ENCODE results near the gene CYBA.

The CYBA gene

GRCh38 chr16:88596483-88596882 is 54.4 kb downstream of the CYBA start:
- DNase-seq (ENCODE audit: low spot score) (no peak), ATAC-seq (ENCODE audit: low read depth) (no peak)
- Histone ChIP-seq H3K27ac (ENCODE audit: poor library complexity, severe bottlenecking) (no peak overlapping the region), H3K4me3 (ENCODE audit: severe bottlenecking) (no peak overlapping the region), H3K4me1 (ENCODE audit: insufficient read depth, poor library complexity, severe bottlenecking) (no peaks in the 10 kb centered on the region), H3K9me3 (ENCODE audit: severe bottlenecking) (no peaks in the 10 kb centered on the region), H3K27me3 (ENCODE audit: insufficient read depth, poor library complexity, severe bottlenecking) (no peaks in the 10 kb centered on the region), H3K36me3 (ENCODE audit: low read depth) (peaks cover 67% of the 10 kb centered on the region)
- no peak for TF ChIP-seq CTCF (IDR thresholded peaks at IDR 0.05; ENCODE audit: poor library complexity, severe bottlenecking)

GRCh38 chr16:88595921-88596320 is 54.9 kb downstream of the CYBA start:
- Histone ChIP-seq H3K27me3 (ENCODE audit: insufficient read depth, poor library complexity, severe bottlenecking) (no peaks in the 10 kb centered on the region), H3K36me3 (ENCODE audit: low read depth) (peaks cover 65% of the 10 kb centered on the region), H3K9me3 (ENCODE audit: severe bottlenecking) (no peaks in the 10 kb centered on the region), H3K4me1 (ENCODE audit: insufficient read depth, poor library complexity, severe bottlenecking) (no peaks in the 10 kb centered on the region), H3K4me3 (ENCODE audit: severe bottlenecking) (no peak overlapping the region), H3K27ac (ENCODE audit: poor library complexity, severe bottlenecking) (no peak overlapping the region)
- DNase-seq (ENCODE audit: low spot score) (no peak), ATAC-seq (ENCODE audit: low read depth) (no peak)
- TF ChIP-seq CTCF (IDR thresholded peaks at IDR 0.05; ENCODE audit: poor library complexity, severe bottlenecking), result no peak

GRCh38 chr16:88595101-88595500 is 55.8 kb downstream of the CYBA start:
- TF ChIP-seq CTCF (IDR thresholded peaks at IDR 0.05; ENCODE audit: poor library complexity, severe bottlenecking), result no peak
- Histone ChIP-seq H3K4me3 (ENCODE audit: severe bottlenecking) (no peak overlapping the region), H3K27me3 (ENCODE audit: insufficient read depth, poor library complexity, severe bottlenecking) (no peaks in the 10 kb centered on the region), H3K4me1 (ENCODE audit: insufficient read depth, poor library complexity, severe bottlenecking) (no peaks in the 10 kb centered on the region), H3K27ac (ENCODE audit: poor library complexity, severe bottlenecking) (no peak overlapping the region), H3K9me3 (ENCODE audit: severe bottlenecking) (no peaks in the 10 kb centered on the region), H3K36me3 (ENCODE audit: low read depth) (peaks cover 63% of the 10 kb centered on the region)
- no peak for DNase-seq (ENCODE audit: low spot score)
- no peak for ATAC-seq (ENCODE audit: low read depth)

- Histone ChIP-seq H3K4me1 (ENCODE audit: insufficient read depth, poor library complexity, severe bottlenecking) (no peaks in the 10 kb centered on the region), H3K27ac (ENCODE audit: poor library complexity, severe bottlenecking) (no peak overlapping the region), H3K36me3 (ENCODE audit: low read depth) (peaks cover 61% of the 10 kb centered on the region), H3K4me3 (ENCODE audit: severe bottlenecking) (no peak overlapping the region), H3K27me3 (ENCODE audit: insufficient read depth, poor library complexity, severe bottlenecking) (no peaks in the 10 kb centered on the region), H3K9me3 (ENCODE audit: severe bottlenecking) (no peaks in the 10 kb centered on the region)
- DNase-seq (ENCODE audit: low spot score) (no peak), ATAC-seq (ENCODE audit: low read depth) (no peak)
- no peak for TF ChIP-seq CTCF (IDR thresholded peaks at IDR 0.05; ENCODE audit: poor library complexity, severe bottlenecking)
These were observed 56.9 kb downstream of the CYBA start for GRCh38 chr16:88593910-88594309.

GRCh38 chr16:88593489-88593888 is 57.4 kb downstream of the CYBA start:
- ATAC-seq (ENCODE audit: low read depth) (no peak), DNase-seq (ENCODE audit: low spot score) (no peak)
- Histone ChIP-seq H3K36me3 (ENCODE audit: low read depth) (peaks cover 60% of the 10 kb centered on the region), H3K27ac (ENCODE audit: poor library complexity, severe bottlenecking) (no peak overlapping the region), H3K4me1 (ENCODE audit: insufficient read depth, poor library complexity, severe bottlenecking) (no peaks in the 10 kb centered on the region), H3K4me3 (ENCODE audit: severe bottlenecking) (no peak overlapping the region), H3K9me3 (ENCODE audit: severe bottlenecking) (no peaks in the 10 kb centered on the region), H3K27me3 (ENCODE audit: insufficient read depth, poor library complexity, severe bottlenecking) (no peaks in the 10 kb centered on the region)
- TF ChIP-seq CTCF (IDR thresholded peaks at IDR 0.05; ENCODE audit: poor library complexity, severe bottlenecking), result no peak

All from RWPE2 (cell line).